Vagina (tissue), 2 donors: Measurements from ENCODE around the gene SCCPDH.

ENCODE experiments used
- POLR2A ChIP-seq, 2 donors: fragments of 450-650 bp; IDR thresholded peaks; one replicate each; pipeline ENCODE4 v1.6.1; 2017; ENCODE audit warnings: antibody characterized with exemption in 2 of 2, mild to moderate bottlenecking in 2 of 2, moderate library complexity in 2 of 2
- TF ChIP-seq, protein P1 (sequence below), 3 experiments: fragments of 450-650 bp in 2 of 3; fragments of 200-600 bp in 1 of 3; sonication (generic) in 1 of 3; IDR thresholded peaks; one replicate each; pipeline ENCODE4 v1.5.1; 2017 to 2019; ENCODE audit warnings: antibody characterized with exemption in 3 of 3, mild to moderate bottlenecking in 2 of 3, moderate library complexity in 2 of 3

DNA sequence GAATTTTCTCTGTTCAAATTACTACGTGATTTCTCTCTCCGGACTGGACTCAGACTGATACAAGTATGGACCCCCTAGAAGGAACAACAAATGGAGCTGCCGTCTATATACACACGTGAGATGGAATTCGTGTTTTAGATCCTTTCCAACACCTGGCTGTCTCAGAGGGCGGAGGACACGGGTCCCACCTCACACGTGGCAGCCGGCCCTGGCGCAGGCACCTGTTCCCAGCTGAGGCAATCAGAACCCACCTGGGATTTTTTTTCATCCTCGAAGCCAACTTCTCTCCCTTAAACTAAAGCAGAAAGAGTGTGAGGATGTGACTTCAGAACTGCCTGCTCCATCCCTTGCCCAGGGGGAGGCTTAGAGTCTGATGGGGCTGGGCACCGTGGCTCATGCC lies 34.1 kb upstream of the SCCPDH start:
- TF ChIP-seq, protein P1, sequence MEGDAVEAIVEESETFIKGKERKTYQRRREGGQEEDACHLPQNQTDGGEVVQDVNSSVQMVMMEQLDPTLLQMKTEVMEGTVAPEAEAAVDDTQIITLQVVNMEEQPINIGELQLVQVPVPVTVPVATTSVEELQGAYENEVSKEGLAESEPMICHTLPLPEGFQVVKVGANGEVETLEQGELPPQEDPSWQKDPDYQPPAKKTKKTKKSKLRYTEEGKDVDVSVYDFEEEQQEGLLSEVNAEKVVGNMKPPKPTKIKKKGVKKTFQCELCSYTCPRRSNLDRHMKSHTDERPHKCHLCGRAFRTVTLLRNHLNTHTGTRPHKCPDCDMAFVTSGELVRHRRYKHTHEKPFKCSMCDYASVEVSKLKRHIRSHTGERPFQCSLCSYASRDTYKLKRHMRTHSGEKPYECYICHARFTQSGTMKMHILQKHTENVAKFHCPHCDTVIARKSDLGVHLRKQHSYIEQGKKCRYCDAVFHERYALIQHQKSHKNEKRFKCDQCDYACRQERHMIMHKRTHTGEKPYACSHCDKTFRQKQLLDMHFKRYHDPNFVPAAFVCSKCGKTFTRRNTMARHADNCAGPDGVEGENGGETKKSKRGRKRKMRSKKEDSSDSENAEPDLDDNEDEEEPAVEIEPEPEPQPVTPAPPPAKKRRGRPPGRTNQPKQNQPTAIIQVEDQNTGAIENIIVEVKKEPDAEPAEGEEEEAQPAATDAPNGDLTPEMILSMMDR (IDR thresholded peaks at IDR 0.05): no peak
- TF ChIP-seq POLR2A (IDR thresholded peaks at IDR 0.05): no peak
